ENCODE data around the gene ARID3C.

GRCh38 chr9:34575241-34575640 lies 53.6 kb downstream of the ARID3C start:
- TF ChIP-seq CTCF (IDR thresholded peaks at IDR 0.05) (no peak), POLR2A (IDR thresholded peaks at IDR 0.05) (no peak)
